Activated CD4-positive, CD25-positive, alpha-beta regulatory T cell treated with anti-CD3 and anti-CD28 coated beads, Interleukin-2, amount 50 U/mL, for 72 hours (primary cell): ENCODE data around the gene FKRP.

Source experiments
- DNase-seq: peaks from one replicate; pipeline ENCODE4 v3.0.0; 2021

FKRP gene

DNA sequence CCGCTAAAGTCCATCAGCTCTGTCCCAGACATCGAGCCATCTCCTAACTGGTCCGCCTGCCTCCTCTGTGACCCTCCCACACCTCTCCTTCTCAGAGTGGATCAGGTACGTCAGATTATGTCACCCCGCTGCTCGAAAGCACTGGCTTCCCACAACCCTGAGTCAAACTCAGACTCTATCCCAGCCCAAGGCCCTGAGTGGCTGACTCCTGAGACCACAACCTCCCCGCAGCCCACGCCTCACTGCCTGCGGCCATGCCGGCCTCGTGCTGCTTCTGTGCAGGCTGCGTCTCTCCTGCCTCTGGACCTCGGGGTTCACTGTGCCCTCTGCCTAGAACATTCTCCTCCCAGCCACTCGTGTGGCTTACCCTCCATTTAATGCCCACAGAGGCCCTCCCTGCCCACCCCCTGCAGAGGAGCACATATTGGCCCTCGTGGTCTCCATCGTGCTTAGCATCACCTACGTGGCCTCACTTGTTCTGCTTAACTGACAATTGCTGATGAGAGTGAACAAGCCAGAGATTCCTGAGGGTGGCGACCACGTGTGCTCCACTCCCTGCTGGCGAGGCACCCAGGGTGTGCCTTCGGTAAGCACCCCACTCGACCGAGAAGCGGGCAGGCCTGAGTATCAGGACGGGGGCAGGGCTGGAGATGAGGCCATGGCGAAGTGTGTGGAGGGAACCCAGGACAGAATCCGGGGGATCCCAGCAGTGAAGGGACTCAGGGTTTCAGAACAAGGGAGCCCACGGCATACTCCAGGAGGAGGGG lies 13.5 kb upstream of the FKRP start:
- no peak for DNase-seq

DNA sequence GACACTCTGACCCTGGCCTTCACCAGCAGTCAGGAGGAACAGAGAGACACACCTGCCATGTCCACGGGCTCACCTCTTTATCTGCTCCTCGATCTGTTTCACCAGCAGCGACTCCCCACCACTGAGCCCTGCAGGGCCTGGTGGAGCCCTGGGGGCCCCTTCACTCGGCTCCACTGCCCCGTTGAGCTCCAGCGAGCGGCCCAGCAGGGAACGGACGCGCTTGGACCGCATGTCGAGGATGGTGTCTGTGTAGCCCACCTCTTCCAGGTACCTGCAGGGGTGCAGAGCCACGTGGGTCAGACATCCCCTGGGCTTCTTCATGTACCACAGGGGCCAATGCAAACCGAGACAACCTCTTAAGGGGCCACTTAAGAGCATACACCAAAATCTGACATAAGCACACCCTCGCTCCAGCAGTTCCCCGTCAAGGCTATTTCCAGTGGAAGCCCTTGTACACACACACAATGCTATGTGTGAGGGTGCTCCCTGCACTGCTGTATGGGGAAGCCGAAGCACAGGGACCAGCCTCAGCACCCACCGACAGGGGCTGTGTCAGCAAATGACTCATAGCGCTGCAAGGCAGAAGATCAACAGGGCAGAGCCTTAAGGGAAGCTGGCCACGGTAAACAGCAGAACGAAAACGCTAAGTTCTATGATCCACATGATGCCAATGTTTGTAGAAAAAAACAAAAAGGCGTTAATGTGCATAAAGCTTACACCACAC lies 12.7 kb upstream of the FKRP start:
- DNase-seq: no peak

- DNase-seq: no peak
Measured at GRCh38 chr19:46733690-46734292, 12.1 kb upstream of the FKRP start.

GRCh38 chr19:46736531-46737297 lies 9.1 kb upstream of the FKRP start:
- no peak for DNase-seq

DNA sequence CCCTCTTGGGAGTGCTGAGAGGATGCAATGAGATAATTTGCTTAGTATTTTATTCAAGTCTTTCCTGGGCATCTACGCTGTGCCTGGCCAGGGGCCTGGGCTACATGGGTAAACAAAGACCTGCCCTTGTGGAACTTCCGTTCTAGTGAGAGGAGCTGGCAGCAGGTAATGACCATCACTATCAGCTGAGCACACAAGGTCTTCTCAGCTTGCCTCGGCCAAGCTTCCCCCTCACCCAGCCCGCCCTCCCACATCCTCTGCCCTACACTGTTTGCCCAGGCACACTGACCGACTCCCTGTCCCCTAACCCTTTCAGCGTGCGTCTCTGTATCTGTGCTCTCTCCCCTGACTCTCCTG lies 8.6 kb upstream of the FKRP start:
- no peak for DNase-seq

GRCh38 chr19:46737761-46738171 lies 8.1 kb upstream of the FKRP start:
- no peak for DNase-seq

GRCh38 chr19:46739290-46739771 lies 6.5 kb upstream of the FKRP start:
- no peak for DNase-seq

GRCh38 chr19:46741447-46741846 lies 4.4 kb upstream of the FKRP start:
- no peak for DNase-seq

- DNase-seq: no peak
Measured at GRCh38 chr19:46742926-46743480, 2.9 kb upstream of the FKRP start.

GRCh38 chr19:46744005-46744691 lies 1.7 kb upstream of the FKRP start:
- DNase-seq: no peak

- DNase-seq: no peak
Measured at GRCh38 chr19:46745030-46745429, 827 bp upstream of the FKRP start.

DNA sequence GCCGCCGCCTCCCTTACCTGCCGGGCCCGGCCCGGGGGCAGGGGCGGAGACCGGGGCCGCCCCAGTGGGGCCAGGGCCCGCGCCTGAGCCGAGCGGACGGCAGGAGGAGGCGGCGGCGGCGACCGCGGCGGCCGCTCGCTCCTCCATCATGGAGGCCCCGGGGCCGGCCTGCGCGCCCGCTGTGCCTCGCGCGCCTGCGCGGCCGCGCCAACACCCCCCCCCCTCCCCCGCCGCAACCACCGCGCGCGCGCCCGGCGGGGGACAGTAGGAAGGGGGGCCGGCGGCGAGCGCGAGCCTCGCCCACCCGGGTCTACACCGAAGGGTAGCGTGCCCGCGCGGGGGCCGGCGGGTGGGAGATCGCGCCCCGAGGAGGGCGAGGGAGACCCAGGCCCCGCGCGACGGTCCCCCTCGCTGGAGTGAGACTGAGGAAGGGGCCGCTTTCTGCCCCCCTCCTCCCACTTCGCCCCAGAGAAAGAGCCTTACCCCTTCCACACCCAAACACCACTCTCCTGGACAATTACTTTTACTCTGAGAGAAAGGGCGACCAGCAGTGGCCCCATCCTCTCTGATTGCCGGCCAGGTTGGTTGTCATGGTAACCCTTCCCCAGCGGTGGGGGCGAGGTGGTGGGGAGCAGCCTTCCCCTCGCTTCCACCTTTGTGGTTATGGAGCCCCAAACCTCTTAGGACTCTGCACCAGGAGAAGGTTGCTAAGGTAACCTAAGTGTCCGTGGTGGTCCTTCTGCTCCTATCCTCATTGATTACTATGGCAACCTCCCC lies 612 bp downstream of the FKRP start, which contains the start of gene STRN4:
Gene STRN4 (minus strand): TSS at position 170 of the 777 bp plus-strand sequence. CDS start 20 bp downstream, at position 150.
- peak; percentile 59 for DNase-seq

- DNase-seq: peak; percentile 78
Measured at GRCh38 chr19:46748325-46749109, 2.7 kb downstream of the FKRP start.

DNA sequence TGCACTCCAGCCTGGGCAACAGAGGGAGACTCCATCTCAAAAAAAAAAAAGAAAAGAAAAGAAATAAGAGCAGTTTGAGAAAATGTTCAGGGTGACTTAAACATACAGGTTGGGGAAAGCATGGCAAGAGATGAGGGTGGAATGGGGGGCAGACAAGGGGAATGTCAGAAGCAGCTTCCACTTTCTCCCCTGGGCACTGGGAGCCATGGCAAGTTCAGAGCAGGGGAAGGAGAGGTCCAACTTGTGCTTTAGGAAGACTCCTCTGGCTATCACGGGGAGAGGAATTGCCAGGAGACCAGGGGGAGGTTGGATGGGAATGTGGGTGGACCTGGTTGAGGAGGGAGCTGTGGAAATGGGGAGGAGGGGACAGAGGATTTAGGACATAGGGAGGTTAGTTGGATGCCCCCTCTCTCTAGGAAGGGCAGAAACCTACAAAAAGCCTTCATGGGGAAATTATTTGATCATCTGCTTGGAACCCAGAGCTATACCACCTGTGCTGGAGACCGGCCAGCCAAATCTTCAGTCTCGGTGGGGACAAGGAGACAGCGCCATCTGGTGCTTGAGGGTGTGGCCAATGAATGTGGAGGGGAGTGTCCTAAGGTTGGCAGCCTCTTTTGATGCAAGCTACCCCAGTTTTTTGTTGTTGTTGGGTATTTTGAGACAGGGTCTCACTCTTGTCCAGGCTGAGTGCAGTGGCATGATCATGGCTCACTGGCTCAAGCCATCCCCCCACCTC lies 7.7 kb downstream of the FKRP start:
- peak; percentile 58 for DNase-seq

DNA sequence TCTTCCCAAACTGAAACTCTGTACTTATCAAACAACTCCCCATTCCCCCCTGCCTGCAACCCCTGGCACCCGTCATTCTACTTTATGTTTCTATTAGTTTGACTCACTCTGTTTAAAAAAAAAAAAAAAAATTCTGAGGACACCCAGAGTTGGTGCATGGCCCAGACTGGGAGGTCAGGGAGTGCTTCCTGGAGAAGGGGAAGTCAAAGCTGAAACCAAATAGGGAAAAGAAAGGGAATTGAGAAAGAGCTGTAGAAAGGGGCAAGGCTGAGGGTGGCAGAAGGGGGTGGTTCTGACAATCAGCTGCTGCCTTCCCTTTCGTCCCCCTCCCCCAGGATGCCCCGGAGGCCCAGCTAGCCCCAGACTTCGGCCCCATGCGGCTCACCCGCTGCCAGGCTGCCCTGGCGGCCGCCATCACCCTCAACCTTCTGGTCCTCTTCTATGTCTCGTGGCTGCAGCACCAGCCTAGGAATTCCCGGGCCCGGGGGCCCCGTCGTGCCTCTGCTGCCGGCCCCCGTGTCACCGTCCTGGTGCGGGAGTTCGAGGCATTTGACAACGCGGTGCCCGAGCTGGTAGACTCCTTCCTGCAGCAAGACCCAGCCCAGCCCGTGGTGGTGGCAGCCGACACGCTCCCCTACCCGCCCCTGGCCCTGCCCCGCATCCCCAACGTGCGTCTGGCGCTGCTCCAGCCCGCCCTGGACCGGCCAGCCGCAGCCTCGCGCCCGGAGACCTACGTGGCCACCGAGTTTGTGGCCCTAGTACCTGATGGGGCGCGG lies 9.4 kb downstream of the FKRP start:
- no peak for DNase-seq

DNA sequence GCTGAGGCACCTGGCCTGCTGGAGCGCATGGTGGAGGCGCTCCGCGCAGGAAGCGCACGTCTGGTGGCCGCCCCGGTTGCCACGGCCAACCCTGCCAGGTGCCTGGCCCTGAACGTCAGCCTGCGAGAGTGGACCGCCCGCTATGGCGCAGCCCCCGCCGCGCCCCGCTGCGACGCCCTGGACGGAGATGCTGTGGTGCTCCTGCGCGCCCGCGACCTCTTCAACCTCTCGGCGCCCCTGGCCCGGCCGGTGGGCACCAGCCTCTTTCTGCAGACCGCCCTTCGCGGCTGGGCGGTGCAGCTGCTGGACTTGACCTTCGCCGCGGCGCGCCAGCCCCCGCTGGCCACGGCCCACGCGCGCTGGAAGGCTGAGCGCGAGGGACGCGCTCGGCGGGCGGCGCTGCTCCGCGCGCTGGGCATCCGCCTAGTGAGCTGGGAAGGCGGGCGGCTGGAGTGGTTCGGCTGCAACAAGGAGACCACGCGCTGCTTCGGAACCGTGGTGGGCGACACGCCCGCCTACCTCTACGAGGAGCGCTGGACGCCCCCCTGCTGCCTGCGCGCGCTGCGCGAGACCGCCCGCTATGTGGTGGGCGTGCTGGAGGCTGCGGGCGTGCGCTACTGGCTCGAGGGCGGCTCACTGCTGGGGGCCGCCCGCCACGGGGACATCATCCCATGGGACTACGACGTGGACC lies 10.1 kb downstream of the FKRP start:
- DNase-seq: no peak

- DNase-seq: no peak
Measured at GRCh38 chr19:46756544-46756888, 10.7 kb downstream of the FKRP start.

GRCh38 chr19:46759206-46759605 lies 13.3 kb downstream of the FKRP start:
- DNase-seq: no peak
